Bronchial epithelial cell (primary cell): ENCODE results near the gene UGT1A6. TPM values are rescaled to one million over a fixed set of nuclear protein-coding genes. Genes with fewer than 3 reads are reported as not detected.
"Not testable (repeated sequence)": the region's sequence is repeated elsewhere in the genome, so short reads cannot be mapped to it uniquely, and the experiment has no call there.

ENCODE experiments used
- DNase-seq: peaks from one replicate; pipeline ENCODE4 v3.0.0-alpha.2; 2010; ENCODE audit warnings: low read depth
- FAIRE-seq: peaks from 2 replicates; lab custom pipeline; 2011; peaks lifted over from hg19 to GRCh38; lab: Jason Lieb, UNC
- H3K27me3 ChIP-seq: 2 replicates; pipeline ENCODE4 v1.5.1; 2011; ENCODE audit warnings: low read length; ENCODE audit not compliant: control insufficient read depth, insufficient read depth
- H3K36me3 ChIP-seq: 2 replicates; pipeline ENCODE4 v1.5.1; 2011; ENCODE audit warnings: low read length; ENCODE audit not compliant: control insufficient read depth, insufficient read depth
- H3K4me3 ChIP-seq: 2 replicates; pipeline ENCODE4 v1.5.1; 2011; ENCODE audit warnings: mild to moderate bottlenecking, low read depth, low read length, control low read depth
- CTCF ChIP-seq: IDR thresholded peaks from 2 replicates; pipeline ENCODE4 v1.5.1; 2011; ENCODE audit warnings: mild to moderate bottlenecking, moderate library complexity, low read length, control low read depth, inconsistent platforms; ENCODE audit not compliant: insufficient read depth, severe bottlenecking
- total RNA-seq: library from RNA; depleted of rRNA; stranded (reverse); fragments of >200 nt; gene quantifications from 2 replicates; pipeline ENCODE4 v1.2.1, GENCODE V29; 2014

Gene UGT1A6
- total RNA-seq, 1 donor from 2014 or later = 12.9 TPM

- FAIRE-seq (no peak), DNase-seq (no peak)
- no peak overlapping the region for H3K4me3 ChIP-seq
- no peaks in the 10 kb centered on the region for H3K27me3 ChIP-seq
- TF ChIP-seq CTCF = no peak
- peaks cover 1% of the 10 kb centered on the region for H3K36me3 ChIP-seq
Observed at GRCh38 chr2:233746475-233747282, 54.0 kb downstream of the UGT1A6 start.

- Histone ChIP-seq H3K27me3 (no peaks in the 10 kb centered on the region), H3K36me3 (peaks cover 1% of the 10 kb centered on the region), H3K4me3 (no peak overlapping the region)
- FAIRE-seq (no peak), DNase-seq (no peak)
- TF ChIP-seq CTCF = no peak
Observed at GRCh38 chr2:233747283-233747544, 54.5 kb downstream of the UGT1A6 start.

- DNase-seq, H3K27me3 ChIP-seq, FAIRE-seq, H3K4me3 ChIP-seq, H3K36me3 ChIP-seq: not testable (repeated sequence)
Observed at GRCh38 chr2:233750689-233751088, 58.0 kb downstream of the UGT1A6 start.

GRCh38 chr2:233751212-233752009 lies 58.7 kb downstream of the UGT1A6 start:
- DNase-seq, FAIRE-seq, H3K4me3 ChIP-seq, H3K27me3 ChIP-seq, H3K36me3 ChIP-seq: not testable (repeated sequence)

- Histone ChIP-seq H3K36me3 (peaks cover 5% of the 10 kb centered on the region), H3K27me3 (no peaks in the 10 kb centered on the region), H3K4me3 (no peak overlapping the region)
- FAIRE-seq = no peak
- no peak for TF ChIP-seq CTCF
- no peak for DNase-seq
Observed at GRCh38 chr2:233754872-233755611, 62.4 kb downstream of the UGT1A6 start.

- DNase-seq (no peak), FAIRE-seq (no peak)
- Histone ChIP-seq H3K4me3 (no peak overlapping the region), H3K36me3 (peaks cover 5% of the 10 kb centered on the region), H3K27me3 (no peaks in the 10 kb centered on the region)
- no peak for TF ChIP-seq CTCF
Observed at GRCh38 chr2:233756429-233757081, 63.9 kb downstream of the UGT1A6 start.
